HEK293 (cell line): ENCODE data around the gene NR3C1.

Source experiments
- SETDB1 ChIP-seq: IDR thresholded peaks from one replicate; pipeline ENCODE4 v1.6.1; 2017; ENCODE audit warnings: mild to moderate bottlenecking, low read length, moderate library complexity, mixed read lengths; ENCODE audit not compliant: insufficient read length
- ZNF362 ChIP-seq: fragments of 450-650 bp; formaldehyde crosslinking; IDR thresholded peaks from 2 replicates; pipeline ENCODE4 v1.5.1; 2016; ENCODE audit warnings: missing biosample characterization, missing genetic modification characterization
- ZNF658 ChIP-seq: fragments of 450-650 bp; formaldehyde crosslinking; IDR thresholded peaks from 2 replicates; pipeline ENCODE4; 2016; ENCODE audit warnings: missing biosample characterization, missing genetic modification characterization
- ZNF843 ChIP-seq: fragments of 450-650 bp; formaldehyde crosslinking; IDR thresholded peaks from 2 replicates; pipeline ENCODE4 v1.5.1; 2016; ENCODE audit warnings: missing biosample characterization, missing genetic modification characterization
- TF ChIP-seq, protein P1 (sequence below): fragments of 450-650 bp; formaldehyde crosslinking; IDR thresholded peaks from 2 replicates; pipeline ENCODE4 v1.5.1; 2016; ENCODE audit warnings: missing biosample characterization, missing genetic modification characterization
- TF ChIP-seq, protein P2 (sequence below): fragments of 450-650 bp; formaldehyde crosslinking; IDR thresholded peaks from 2 replicates; pipeline ENCODE4 v1.5.1; 2016; ENCODE audit warnings: missing biosample characterization, missing genetic modification characterization
- TF ChIP-seq, protein P3 (sequence below): fragments of 450-650 bp; formaldehyde crosslinking; IDR thresholded peaks from 2 replicates; pipeline ENCODE4 v1.5.1; 2016; ENCODE audit warnings: missing biosample characterization, missing genetic modification characterization, low read depth

DNA sequence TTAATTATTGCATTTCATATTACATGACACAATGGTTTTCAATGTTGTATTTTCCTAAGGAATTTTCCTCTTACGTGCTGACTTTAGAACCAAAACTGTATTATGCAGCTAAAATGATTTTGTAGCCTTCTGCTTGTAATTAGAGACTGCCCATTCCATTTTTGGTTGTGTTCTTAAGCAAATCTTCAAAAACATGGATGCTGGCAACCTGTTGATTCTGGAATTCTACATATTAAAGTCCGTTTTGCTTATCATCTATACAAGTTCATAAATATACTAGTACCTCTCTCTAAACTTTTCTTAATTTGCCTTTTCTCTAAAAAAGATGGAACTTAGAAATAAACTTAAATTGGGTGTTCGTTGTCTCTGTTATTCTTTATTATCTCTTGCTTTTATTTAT is 88.3 kb downstream of the NR3C1 start:
- TF ChIP-seq, protein P1, sequence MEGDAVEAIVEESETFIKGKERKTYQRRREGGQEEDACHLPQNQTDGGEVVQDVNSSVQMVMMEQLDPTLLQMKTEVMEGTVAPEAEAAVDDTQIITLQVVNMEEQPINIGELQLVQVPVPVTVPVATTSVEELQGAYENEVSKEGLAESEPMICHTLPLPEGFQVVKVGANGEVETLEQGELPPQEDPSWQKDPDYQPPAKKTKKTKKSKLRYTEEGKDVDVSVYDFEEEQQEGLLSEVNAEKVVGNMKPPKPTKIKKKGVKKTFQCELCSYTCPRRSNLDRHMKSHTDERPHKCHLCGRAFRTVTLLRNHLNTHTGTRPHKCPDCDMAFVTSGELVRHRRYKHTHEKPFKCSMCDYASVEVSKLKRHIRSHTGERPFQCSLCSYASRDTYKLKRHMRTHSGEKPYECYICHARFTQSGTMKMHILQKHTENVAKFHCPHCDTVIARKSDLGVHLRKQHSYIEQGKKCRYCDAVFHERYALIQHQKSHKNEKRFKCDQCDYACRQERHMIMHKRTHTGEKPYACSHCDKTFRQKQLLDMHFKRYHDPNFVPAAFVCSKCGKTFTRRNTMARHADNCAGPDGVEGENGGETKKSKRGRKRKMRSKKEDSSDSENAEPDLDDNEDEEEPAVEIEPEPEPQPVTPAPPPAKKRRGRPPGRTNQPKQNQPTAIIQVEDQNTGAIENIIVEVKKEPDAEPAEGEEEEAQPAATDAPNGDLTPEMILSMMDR (tag by site-specific recombination): no peak
- TF ChIP-seq ZNF658 (tag by site-specific recombination) (no peak), SETDB1 (no peak), ZNF362 (no peak), ZNF843 (no peak)
- TF ChIP-seq, protein P2, sequence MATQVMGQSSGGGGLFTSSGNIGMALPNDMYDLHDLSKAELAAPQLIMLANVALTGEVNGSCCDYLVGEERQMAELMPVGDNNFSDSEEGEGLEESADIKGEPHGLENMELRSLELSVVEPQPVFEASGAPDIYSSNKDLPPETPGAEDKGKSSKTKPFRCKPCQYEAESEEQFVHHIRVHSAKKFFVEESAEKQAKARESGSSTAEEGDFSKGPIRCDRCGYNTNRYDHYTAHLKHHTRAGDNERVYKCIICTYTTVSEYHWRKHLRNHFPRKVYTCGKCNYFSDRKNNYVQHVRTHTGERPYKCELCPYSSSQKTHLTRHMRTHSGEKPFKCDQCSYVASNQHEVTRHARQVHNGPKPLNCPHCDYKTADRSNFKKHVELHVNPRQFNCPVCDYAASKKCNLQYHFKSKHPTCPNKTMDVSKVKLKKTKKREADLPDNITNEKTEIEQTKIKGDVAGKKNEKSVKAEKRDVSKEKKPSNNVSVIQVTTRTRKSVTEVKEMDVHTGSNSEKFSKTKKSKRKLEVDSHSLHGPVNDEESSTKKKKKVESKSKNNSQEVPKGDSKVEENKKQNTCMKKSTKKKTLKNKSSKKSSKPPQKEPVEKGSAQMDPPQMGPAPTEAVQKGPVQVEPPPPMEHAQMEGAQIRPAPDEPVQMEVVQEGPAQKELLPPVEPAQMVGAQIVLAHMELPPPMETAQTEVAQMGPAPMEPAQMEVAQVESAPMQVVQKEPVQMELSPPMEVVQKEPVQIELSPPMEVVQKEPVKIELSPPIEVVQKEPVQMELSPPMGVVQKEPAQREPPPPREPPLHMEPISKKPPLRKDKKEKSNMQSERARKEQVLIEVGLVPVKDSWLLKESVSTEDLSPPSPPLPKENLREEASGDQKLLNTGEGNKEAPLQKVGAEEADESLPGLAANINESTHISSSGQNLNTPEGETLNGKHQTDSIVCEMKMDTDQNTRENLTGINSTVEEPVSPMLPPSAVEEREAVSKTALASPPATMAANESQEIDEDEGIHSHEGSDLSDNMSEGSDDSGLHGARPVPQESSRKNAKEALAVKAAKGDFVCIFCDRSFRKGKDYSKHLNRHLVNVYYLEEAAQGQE (tag by site-specific recombination): no peak
- TF ChIP-seq, protein P3, sequence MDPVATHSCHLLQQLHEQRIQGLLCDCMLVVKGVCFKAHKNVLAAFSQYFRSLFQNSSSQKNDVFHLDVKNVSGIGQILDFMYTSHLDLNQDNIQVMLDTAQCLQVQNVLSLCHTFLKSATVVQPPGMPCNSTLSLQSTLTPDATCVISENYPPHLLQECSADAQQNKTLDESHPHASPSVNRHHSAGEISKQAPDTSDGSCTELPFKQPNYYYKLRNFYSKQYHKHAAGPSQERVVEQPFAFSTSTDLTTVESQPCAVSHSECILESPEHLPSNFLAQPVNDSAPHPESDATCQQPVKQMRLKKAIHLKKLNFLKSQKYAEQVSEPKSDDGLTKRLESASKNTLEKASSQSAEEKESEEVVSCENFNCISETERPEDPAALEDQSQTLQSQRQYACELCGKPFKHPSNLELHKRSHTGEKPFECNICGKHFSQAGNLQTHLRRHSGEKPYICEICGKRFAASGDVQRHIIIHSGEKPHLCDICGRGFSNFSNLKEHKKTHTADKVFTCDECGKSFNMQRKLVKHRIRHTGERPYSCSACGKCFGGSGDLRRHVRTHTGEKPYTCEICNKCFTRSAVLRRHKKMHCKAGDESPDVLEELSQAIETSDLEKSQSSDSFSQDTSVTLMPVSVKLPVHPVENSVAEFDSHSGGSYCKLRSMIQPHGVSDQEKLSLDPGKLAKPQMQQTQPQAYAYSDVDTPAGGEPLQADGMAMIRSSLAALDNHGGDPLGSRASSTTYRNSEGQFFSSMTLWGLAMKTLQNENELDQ (tag by site-specific recombination): no peak
